K562 (cell line): Measurements from ENCODE around the gene CADM2.

Experiments
- BHLHE40 ChIP-seq: IDR thresholded peaks from 2 replicates; pipeline ENCODE4 v1.6.1; 2011; ENCODE audit warnings: low read length, improper control_type of control experiment
- NFIX ChIP-seq: fragments of 250-450 bp; sonication (Bioruptor Pico); IDR thresholded peaks from 2 replicates; pipeline ENCODE4 v1.4.0; 2020; ENCODE audit warnings: low read depth, mild to moderate bottlenecking, moderate library complexity
- POLR2A ChIP-seq: fragments of 450-650 bp; conservative IDR thresholded peaks from 2 replicates; pipeline ENCODE4 v1.6.1; 2016
- SIX5 ChIP-seq, 2 experiments: IDR thresholded peaks; 2 replicates each; pipeline ENCODE4 v1.6.1; 2011; ENCODE audit warnings: low read length in 2 of 2, borderline replicate concordance in 1 of 2, low read depth in 1 of 2, mild to moderate bottlenecking in 1 of 2, moderate library complexity in 1 of 2; ENCODE audit not compliant: insufficient read depth in 1 of 2
- TAF1 ChIP-seq: IDR thresholded peaks from 2 replicates; pipeline ENCODE4 v1.6.1; 2011; ENCODE audit warnings: mild to moderate bottlenecking, low read length, moderate library complexity; ENCODE audit not compliant: insufficient read depth, control insufficient read depth, severe bottlenecking; ENCODE audit errors: extremely low read depth
- YBX1 ChIP-seq: fragments of 450-650 bp; IDR thresholded peaks from 2 replicates; pipeline ENCODE4 v1.7.1; 2016; ENCODE audit warnings: mild to moderate bottlenecking
- ZFP36 ChIP-seq: fragments of 150-350 bp; IDR thresholded peaks from 2 replicates; pipeline ENCODE4 v1.6.1; 2018; ENCODE audit warnings: low read length, low read depth; ENCODE audit not compliant: partially characterized antibody
- ZNF232 ChIP-seq: sonication (generic); formaldehyde crosslinking; IDR thresholded peaks from 2 replicates; pipeline ENCODE4 v1.8.0; 2022; ENCODE audit warnings: mild to moderate bottlenecking, missing genetic modification reagents
- ZNF274 ChIP-seq: IDR thresholded peaks from 2 replicates; pipeline ENCODE4 v1.6.1; 2011; ENCODE audit warnings: low read depth, mild to moderate bottlenecking, low read length, moderate library complexity, borderline replicate concordance
- ZNF77 ChIP-seq: fragments of 250-450 bp; sonication (Bioruptor Pico); IDR thresholded peaks from 2 replicates; pipeline ENCODE4 v1.5.0; 2020
- TF ChIP-seq, protein P1 (sequence below), 2 experiments: fragments of 450-650 bp; conservative IDR thresholded peaks; 2 replicates each; pipeline ENCODE4 v1.6.1; 2017; ENCODE audit warnings: mild to moderate bottlenecking in 2 of 2, moderate library complexity in 2 of 2
- TF ChIP-seq, protein P2 (sequence below), 2 experiments: fragments of 450-650 bp in 1 of 2; sonication (generic) in 1 of 2; formaldehyde crosslinking in 1 of 2; IDR thresholded peaks in 1 of 2; conservative IDR thresholded peaks in 1 of 2; 2 replicates each; pipeline versions ENCODE4 v1.6.1 to v1.8.1; 2016 to 2023; ENCODE audit warnings: mild to moderate bottlenecking in 2 of 2, moderate library complexity in 2 of 2, inconsistent platforms in 1 of 2, missing genetic modification reagents in 1 of 2
- TF ChIP-seq, protein P3 (sequence below), 3 experiments: IDR thresholded peaks in 2 of 3; conservative IDR thresholded peaks in 1 of 3; 2 replicates each; pipeline ENCODE4 v1.5.1; 2011 to 2012; ENCODE audit warnings: low read length in 3 of 3, mild to moderate bottlenecking in 3 of 3, control low read depth in 2 of 3, improper control_type of control experiment in 1 of 3, inconsistent platforms in 1 of 3, low read depth in 1 of 3, mixed read lengths in 1 of 3, moderate library complexity in 1 of 3; ENCODE audit not compliant: insufficient read depth in 2 of 3

DNA sequence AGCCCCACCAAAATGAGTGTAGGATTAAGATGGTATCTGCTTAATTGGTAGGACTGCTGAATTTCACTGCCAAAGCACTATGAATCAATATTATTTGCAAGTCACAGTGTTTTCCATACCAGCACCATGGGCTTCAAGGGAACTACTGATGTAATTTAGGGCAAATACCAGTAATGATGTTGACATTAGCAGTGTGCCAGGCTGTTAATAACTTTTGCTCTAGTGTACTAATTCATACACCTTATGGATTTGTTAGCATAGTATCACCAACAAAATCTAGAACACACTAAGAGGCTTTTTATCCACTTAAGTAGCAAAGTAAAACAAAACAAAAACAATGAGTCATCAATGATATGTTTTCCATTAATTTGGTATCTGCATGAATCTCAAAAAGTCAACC is 888.2 kb downstream of the CADM2 start:
- TF ChIP-seq POLR2A (no peak), ZFP36 (no peak), BHLHE40 (no peak), YBX1 (no peak), ZNF274 (no peak), TAF1 (no peak), ZNF232 (CRISPR knock-in tag) (no peak), SIX5 (IDR thresholded peaks at IDR 0.05; ENCODE audit: borderline replicate concordance in 1 of 2, insufficient read depth in 1 of 2, low read depth in 1 of 2, low read length in 2 of 2) (no peak), NFIX (no peak), ZNF77 (no peak)
- TF ChIP-seq, protein P1, sequence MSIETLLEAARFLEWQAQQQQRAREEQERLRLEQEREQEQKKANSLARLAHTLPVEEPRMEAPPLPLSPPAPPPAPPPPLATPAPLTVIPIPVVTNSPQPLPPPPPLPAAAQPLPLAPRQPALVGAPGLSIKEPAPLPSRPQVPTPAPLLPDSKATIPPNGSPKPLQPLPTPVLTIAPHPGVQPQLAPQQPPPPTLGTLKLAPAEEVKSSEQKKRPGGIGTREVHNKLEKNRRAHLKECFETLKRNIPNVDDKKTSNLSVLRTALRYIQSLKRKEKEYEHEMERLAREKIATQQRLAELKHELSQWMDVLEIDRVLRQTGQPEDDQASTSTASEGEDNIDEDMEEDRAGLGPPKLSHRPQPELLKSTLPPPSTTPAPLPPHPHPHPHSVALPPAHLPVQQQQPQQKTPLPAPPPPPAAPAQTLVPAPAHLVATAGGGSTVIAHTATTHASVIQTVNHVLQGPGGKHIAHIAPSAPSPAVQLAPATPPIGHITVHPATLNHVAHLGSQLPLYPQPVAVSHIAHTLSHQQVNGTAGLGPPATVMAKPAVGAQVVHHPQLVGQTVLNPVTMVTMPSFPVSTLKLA (conservative IDR thresholded peaks at IDR 0.05), result no peak
- TF ChIP-seq, protein P2, sequence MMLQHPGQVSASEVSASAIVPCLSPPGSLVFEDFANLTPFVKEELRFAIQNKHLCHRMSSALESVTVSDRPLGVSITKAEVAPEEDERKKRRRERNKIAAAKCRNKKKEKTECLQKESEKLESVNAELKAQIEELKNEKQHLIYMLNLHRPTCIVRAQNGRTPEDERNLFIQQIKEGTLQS (IDR thresholded peaks at IDR 0.05), result no peak
- TF ChIP-seq, protein P2 (CRISPR knock-in tag; conservative IDR thresholded peaks at IDR 0.05), result no peak
- TF ChIP-seq, protein P3, sequence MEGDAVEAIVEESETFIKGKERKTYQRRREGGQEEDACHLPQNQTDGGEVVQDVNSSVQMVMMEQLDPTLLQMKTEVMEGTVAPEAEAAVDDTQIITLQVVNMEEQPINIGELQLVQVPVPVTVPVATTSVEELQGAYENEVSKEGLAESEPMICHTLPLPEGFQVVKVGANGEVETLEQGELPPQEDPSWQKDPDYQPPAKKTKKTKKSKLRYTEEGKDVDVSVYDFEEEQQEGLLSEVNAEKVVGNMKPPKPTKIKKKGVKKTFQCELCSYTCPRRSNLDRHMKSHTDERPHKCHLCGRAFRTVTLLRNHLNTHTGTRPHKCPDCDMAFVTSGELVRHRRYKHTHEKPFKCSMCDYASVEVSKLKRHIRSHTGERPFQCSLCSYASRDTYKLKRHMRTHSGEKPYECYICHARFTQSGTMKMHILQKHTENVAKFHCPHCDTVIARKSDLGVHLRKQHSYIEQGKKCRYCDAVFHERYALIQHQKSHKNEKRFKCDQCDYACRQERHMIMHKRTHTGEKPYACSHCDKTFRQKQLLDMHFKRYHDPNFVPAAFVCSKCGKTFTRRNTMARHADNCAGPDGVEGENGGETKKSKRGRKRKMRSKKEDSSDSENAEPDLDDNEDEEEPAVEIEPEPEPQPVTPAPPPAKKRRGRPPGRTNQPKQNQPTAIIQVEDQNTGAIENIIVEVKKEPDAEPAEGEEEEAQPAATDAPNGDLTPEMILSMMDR (IDR thresholded peaks at IDR 0.05 in 2 of 3, conservative IDR thresholded peaks at IDR 0.05 in 1 of 3; ENCODE audit: insufficient read depth in 2 of 3, low read depth in 1 of 3, low read length in 3 of 3), result no peak
